K562 (cell line): ENCODE measurements around the gene CALM3. TPM values are rescaled to one million over a fixed set of nuclear protein-coding genes. Genes with fewer than 3 reads are reported as not detected.

Source experiments
- ATF7 ChIP-seq: fragments of 450-650 bp; IDR thresholded peaks from 2 replicates; pipeline ENCODE4 v1.7.1; 2014; ENCODE audit warnings: mild to moderate bottlenecking, moderate library complexity
- CEBPB ChIP-seq: fragments of 450-650 bp; IDR thresholded peaks from 2 replicates; pipeline ENCODE4 v1.6.1; 2016; ENCODE audit warnings: missing genetic modification characterization, missing compliant biosample characterization
- ESRRB ChIP-seq: fragments of 250-450 bp; sonication (Bioruptor Pico); IDR thresholded peaks from 2 replicates; pipeline ENCODE4 v1.5.0; 2020; ENCODE audit warnings: mild to moderate bottlenecking, moderate library complexity, borderline replicate concordance
- ETS1 ChIP-seq: conservative IDR thresholded peaks from 2 replicates; pipeline ENCODE4 v1.6.1; 2011; ENCODE audit warnings: low read depth, mild to moderate bottlenecking, low read length; ENCODE audit not compliant: control insufficient read depth
- KDM1A ChIP-seq, 2 experiments: fragments of 450-650 bp; IDR thresholded peaks; 2 replicates each; pipeline ENCODE4 v1.6.1; 2016; ENCODE audit warnings: mild to moderate bottlenecking in 2 of 2
- NCOA2 ChIP-seq, 2 experiments: fragments of 450-650 bp; IDR thresholded peaks; 2 replicates each; pipeline ENCODE4 v1.6.1; 2018; ENCODE audit warnings: mild to moderate bottlenecking in 2 of 2, moderate library complexity in 1 of 2; ENCODE audit not compliant: partially characterized antibody in 2 of 2
- NEUROD1 ChIP-seq: fragments of 150-350 bp; IDR thresholded peaks from 2 replicates; pipeline ENCODE4 v1.6.1; 2014; ENCODE audit warnings: borderline replicate concordance, low read length, low read depth; ENCODE audit not compliant: partially characterized antibody
- NR4A1 ChIP-seq, 2 experiments: fragments of 250-450 bp in 1 of 2; fragments of 450-650 bp in 1 of 2; sonication (Bioruptor Pico) in 1 of 2; IDR thresholded peaks; 2 replicates each; pipeline versions ENCODE4 v1.4.0 to v1.6.1; 2016 to 2020; ENCODE audit warnings: mild to moderate bottlenecking in 2 of 2, missing compliant biosample characterization in 1 of 2, missing genetic modification characterization in 1 of 2, moderate library complexity in 1 of 2
- PCBP1 ChIP-seq: fragments of 200-400 bp; formaldehyde crosslinking; IDR thresholded peaks from 2 replicates; pipeline ENCODE4 v1.6.1; 2018; ENCODE audit warnings: mild to moderate bottlenecking, low read depth, low read length; ENCODE audit not compliant: poor library complexity, severe bottlenecking
- POLR2H ChIP-seq: IDR thresholded peaks from 2 replicates; pipeline ENCODE4 v1.6.1; 2016; ENCODE audit warnings: missing genetic modification characterization, low read depth, mild to moderate bottlenecking, control low read depth, missing compliant biosample characterization, moderate library complexity
- RBBP5 ChIP-seq: fragments of 200-600 bp; sonication (generic); IDR thresholded peaks from 2 replicates; pipeline ENCODE4 v1.6.1; 2012; ENCODE audit warnings: borderline replicate concordance, mild to moderate bottlenecking, low read length, control low read depth, inconsistent platforms; ENCODE audit not compliant: insufficient read depth, poor library complexity, severe bottlenecking
- RHOXF2B ChIP-seq: fragments of 250-450 bp; sonication (Bioruptor Pico); conservative IDR thresholded peaks from 2 replicates; pipeline ENCODE4 v1.5.1; 2021
- STAT5B ChIP-seq: fragments of 250-450 bp; sonication (Bioruptor Pico); IDR thresholded peaks from 2 replicates; pipeline ENCODE4 v1.8.0; 2021; ENCODE audit warnings: mild to moderate bottlenecking, inconsistent platforms
- TEAD1 ChIP-seq, 2 experiments: fragments of 450-650 bp in 1 of 2; sonication (generic) in 1 of 2; formaldehyde crosslinking; IDR thresholded peaks; 2 replicates each; pipeline versions ENCODE4 v1.4.0 to v1.8.0; 2020 to 2022; ENCODE audit warnings: mild to moderate bottlenecking in 2 of 2, missing genetic modification reagents in 1 of 2
- TSC22D4 ChIP-seq: fragments of 450-650 bp; IDR thresholded peaks from 2 replicates; pipeline ENCODE4 v1.6.1; 2016; ENCODE audit warnings: missing genetic modification characterization, missing biosample characterization, control low read depth
- ZBTB11 ChIP-seq, 3 experiments: fragments of 200-800 bp in 1 of 3; fragments of 250-450 bp in 1 of 3; fragments of 450-650 bp in 1 of 3; sonication (Bioruptor Pico) in 1 of 3; sonication (Bioruptor generic) in 1 of 3; formaldehyde crosslinking in 1 of 3; IDR thresholded peaks; 2 replicates each; pipeline versions ENCODE4 v1.6.1 to v1.8.0; 2016 to 2022; ENCODE audit warnings: mild to moderate bottlenecking in 2 of 3, missing genetic modification characterization in 2 of 3, missing compliant biosample characterization in 1 of 3, moderate library complexity in 1 of 3
- ZNF217 ChIP-seq: sonication (generic); formaldehyde crosslinking; IDR thresholded peaks from 2 replicates; pipeline ENCODE4 v1.8.0; 2022; ENCODE audit warnings: mild to moderate bottlenecking, missing genetic modification reagents
- ZNF707 ChIP-seq: fragments of 250-450 bp; sonication (Bioruptor Pico); conservative IDR thresholded peaks from 2 replicates; pipeline ENCODE4 v1.8.0; 2022; ENCODE audit warnings: inconsistent platforms, mild to moderate bottlenecking, moderate library complexity
- polyA plus RNA-seq, 8 experiments: library from polyadenylated mRNA; depleted of rRNA in 4 of 8; stranded (reverse) in 5 of 8; unstranded in 3 of 8; fragments of >200 nt; fragmentation: Nextera tagmentation in 2 of 8; fragmentation: Illumina TruSeq in 1 of 8; extraction: Ambion mirVana in 2 of 8; extraction: Trizol in 1 of 8; gene quantifications; 2 replicates each; pipeline versions ENCODE4 v1.2.1 to v1.2.3, GENCODE V29; 2011 to 2014; ENCODE audit warnings: inconsistent platforms in 1 of 8, missing spikeins in 1 of 8
- total RNA-seq, 7 experiments: library from RNA; depleted of rRNA in 6 of 7; stranded (reverse); fragments of >200 nt in 6 of 7; fragmentation: Illumina TruSeq in 2 of 7; extraction: Trizol in 2 of 7; gene quantifications; 2 replicates each; pipeline versions ENCODE4 v1.2.1 to v1.2.3, GENCODE V29; 2011 to 2021; ENCODE audit warnings: low replicate concordance in 1 of 7
- TF ChIP-seq, protein P1 (sequence below): fragments of 250-450 bp; sonication (Bioruptor Pico); IDR thresholded peaks from 2 replicates; pipeline ENCODE4 v1.8.0; 2022; ENCODE audit warnings: moderate library complexity, mild to moderate bottlenecking, inconsistent platforms
- TF ChIP-seq, protein P2 (sequence below): fragments of 450-650 bp; conservative IDR thresholded peaks from 2 replicates; pipeline ENCODE4 v1.6.1; 2016; ENCODE audit warnings: missing genetic modification characterization, low read depth, mild to moderate bottlenecking, missing compliant biosample characterization, moderate library complexity

Gene CALM3
- total and polyA plus RNA-seq, 9 of the 15 experiments (the other 6 are each of a cell fraction or from before 2014, with no cell fraction given) = 34.6 to 350 (median 156) TPM

DNA sequence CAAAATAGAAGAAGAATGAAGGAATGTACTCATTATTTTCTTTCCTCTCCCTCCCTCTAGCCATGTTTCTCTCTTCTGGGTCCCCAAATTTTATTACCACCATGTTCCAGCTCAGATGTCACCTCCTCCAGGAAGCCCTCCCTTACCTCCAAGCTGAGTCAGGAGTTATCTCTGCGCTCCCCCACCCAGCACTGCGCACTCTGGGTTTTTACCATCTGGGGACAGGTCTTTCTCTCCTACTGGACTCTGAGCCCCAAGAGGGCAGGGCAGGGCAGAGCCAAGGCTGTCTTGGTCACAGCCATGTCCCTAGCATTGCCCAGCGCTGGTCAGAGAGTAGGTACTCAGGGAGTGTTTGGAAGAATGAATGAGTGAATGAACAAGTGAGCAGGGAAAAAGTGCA lies 32.0 kb downstream of the CALM3 start (continued):
- no peak for TF ChIP-seq ETS1
- no peak for TF ChIP-seq NCOA2 (IDR thresholded peaks at IDR 0.05; ENCODE audit: partially characterized antibody in 2 of 2)
- no peak for TF ChIP-seq TSC22D4
- peak; percentile 84 to 90 for TF ChIP-seq KDM1A (IDR thresholded peaks at IDR 0.05)
- no peak for TF ChIP-seq ZNF707 (CRISPR knock-in tag)
- no peak for TF ChIP-seq NEUROD1
- TF ChIP-seq POLR2H (tag) = no peak
- TF ChIP-seq, protein P1, sequence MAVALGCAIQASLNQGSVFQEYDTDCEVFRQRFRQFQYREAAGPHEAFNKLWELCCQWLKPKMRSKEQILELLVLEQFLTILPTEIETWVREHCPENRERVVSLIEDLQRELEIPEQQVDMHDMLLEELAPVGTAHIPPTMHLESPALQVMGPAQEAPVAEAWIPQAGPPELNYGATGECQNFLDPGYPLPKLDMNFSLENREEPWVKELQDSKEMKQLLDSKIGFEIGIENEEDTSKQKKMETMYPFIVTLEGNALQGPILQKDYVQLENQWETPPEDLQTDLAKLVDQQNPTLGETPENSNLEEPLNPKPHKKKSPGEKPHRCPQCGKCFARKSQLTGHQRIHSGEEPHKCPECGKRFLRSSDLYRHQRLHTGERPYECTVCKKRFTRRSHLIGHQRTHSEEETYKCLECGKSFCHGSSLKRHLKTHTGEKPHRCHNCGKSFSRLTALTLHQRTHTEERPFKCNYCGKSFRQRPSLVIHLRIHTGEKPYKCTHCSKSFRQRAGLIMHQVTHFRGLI = no peak
- no peak for TF ChIP-seq RBBP5
- TF ChIP-seq ZBTB11 (CRISPR knock-in tag; IDR thresholded peaks at IDR 0.05) = no peak
- TF ChIP-seq TEAD1 (CRISPR knock-in tag; IDR thresholded peaks at IDR 0.05) = no peak
- no peak for TF ChIP-seq ZNF217
- no peak for TF ChIP-seq PCBP1
- no peak for TF ChIP-seq STAT5B (CRISPR knock-in tag)
- no peak for TF ChIP-seq RHOXF2B (CRISPR knock-in tag)
- TF ChIP-seq NR4A1 (CRISPR knock-in tag; IDR thresholded peaks at IDR 0.05) = no peak
- no peak for TF ChIP-seq NR4A1 (tag; IDR thresholded peaks at IDR 0.05)
- TF ChIP-seq ESRRB (CRISPR knock-in tag) = no peak
- TF ChIP-seq, protein P2, sequence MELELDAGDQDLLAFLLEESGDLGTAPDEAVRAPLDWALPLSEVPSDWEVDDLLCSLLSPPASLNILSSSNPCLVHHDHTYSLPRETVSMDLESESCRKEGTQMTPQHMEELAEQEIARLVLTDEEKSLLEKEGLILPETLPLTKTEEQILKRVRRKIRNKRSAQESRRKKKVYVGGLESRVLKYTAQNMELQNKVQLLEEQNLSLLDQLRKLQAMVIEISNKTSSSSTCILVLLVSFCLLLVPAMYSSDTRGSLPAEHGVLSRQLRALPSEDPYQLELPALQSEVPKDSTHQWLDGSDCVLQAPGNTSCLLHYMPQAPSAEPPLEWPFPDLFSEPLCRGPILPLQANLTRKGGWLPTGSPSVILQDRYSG (tag) = no peak
- no peak for TF ChIP-seq CEBPB (tag)
- no peak for TF ChIP-seq ATF7
